GM12878 (cell line): ENCODE measurements around the gene RAB28. TPM values are rescaled to one million over a fixed set of nuclear protein-coding genes. Genes with fewer than 3 reads are reported as not detected.

Source experiments
- ATAC-seq: fragments of 200-7000 bp; cut with Tn5 transposase; 3 replicates; pipeline ENCODE4 v1.9.1; 2020; ENCODE audit warnings: mild to moderate bottlenecking, moderate library complexity
- BruUV-seq: library from RNA; stranded (reverse); fragments of 400-500 nt; replicated peaks from 2 replicates; lab custom pipeline; 2021; lab: Mats Ljungman, UMichigan
- CTCF ChIA-PET: fragments of 300-600 bp; sonication (Branson Sonifier 250); formaldehyde crosslinking; extraction: SDS; loops from one replicate; lab custom pipeline; 2021; ENCODE audit warnings: inconsistent platforms; lab: Yijun Ruan, JAX
- POLR2A ChIA-PET: fragments of 350-600 bp; formaldehyde crosslinking; extraction: SDS; loops from one replicate; lab custom pipeline; 2021; ENCODE audit warnings: inconsistent platforms; lab: Charles Lee
- RAD21 ChIA-PET: fragments of 300-600 bp; sonication (Branson Sonifier 250); formaldehyde crosslinking; loops from one replicate; lab custom pipeline; 2023; ENCODE audit warnings: antibody characterized with exemption; ENCODE audit not compliant: unreplicated experiment; lab: Charles Lee
- SMC1A ChIA-PET: fragments of 300-600 bp; sonication (Branson Sonifier 250); formaldehyde crosslinking; loops from one replicate; lab custom pipeline; 2023; ENCODE audit not compliant: unreplicated experiment, uncharacterized antibody; lab: Charles Lee
- DNase-seq: peaks from one replicate; pipeline ENCODE4 v3.0.0-alpha.2; 2011; ENCODE audit warnings: low read depth, low spot score
- FAIRE-seq: peaks from 3 replicates; lab custom pipeline; 2011; peaks lifted over from hg19 to GRCh38; lab: Jason Lieb, UNC
- H2AFZ ChIP-seq: 2 replicates; pipeline ENCODE4 v1.6.0; 2011; ENCODE audit warnings: low read depth, low read length, control low read depth; ENCODE audit not compliant: control insufficient read depth
- H3K27ac ChIP-seq: 2 replicates; pipeline ENCODE4 v1.5.1; 2011; ENCODE audit warnings: control low read depth; ENCODE audit not compliant: control insufficient read depth, insufficient read depth
- H3K27me3 ChIP-seq, 2 experiments: replicated peaks in 1 of 2; 2 replicates each; pipeline versions ENCODE4 v1.6.0 to v1.6.1; 2011; ENCODE audit warnings: low read length in 1 of 2; ENCODE audit not compliant: control insufficient read depth in 2 of 2, insufficient read depth in 2 of 2
- H3K36me3 ChIP-seq, 2 experiments: 2 replicates each; pipeline ENCODE4 v1.5.1; 2011; ENCODE audit warnings: low read length in 1 of 2; ENCODE audit not compliant: control insufficient read depth in 2 of 2, insufficient read depth in 2 of 2
- H3K4me1 ChIP-seq: 2 replicates; pipeline ENCODE4 v1.6.1; 2011; ENCODE audit warnings: mild to moderate bottlenecking, low read length, moderate library complexity, mixed read lengths; ENCODE audit not compliant: control insufficient read depth, insufficient read depth
- H3K4me2 ChIP-seq: 2 replicates; pipeline ENCODE4 v1.6.0; 2011; ENCODE audit warnings: control low read depth; ENCODE audit not compliant: control insufficient read depth, insufficient read depth
- H3K4me3 ChIP-seq: fragments of 200-600 bp; sonication (generic); 2 replicates; pipeline ENCODE4 v1.5.1; 2016
- H3K79me2 ChIP-seq: 2 replicates; pipeline ENCODE4 v1.6.0; 2011; ENCODE audit warnings: low read length; ENCODE audit not compliant: control insufficient read depth, insufficient read depth
- H3K9ac ChIP-seq: 2 replicates; pipeline ENCODE4 v1.8.0; 2011; ENCODE audit warnings: low read length, control low read depth, mixed read lengths; ENCODE audit not compliant: control insufficient read depth, insufficient read depth
- H3K9me3 ChIP-seq: replicated peaks from 3 replicates; pipeline ENCODE4 v1.5.1; 2011; ENCODE audit warnings: mild to moderate bottlenecking, low read length; ENCODE audit not compliant: control insufficient read depth, insufficient read depth
- H4K20me1 ChIP-seq: 2 replicates; pipeline ENCODE4 v1.6.0; 2011; ENCODE audit not compliant: control insufficient read depth, insufficient read depth
- CEBPB ChIP-seq, 2 experiments: fragments of 150-350 bp in 1 of 2; IDR thresholded peaks; 2 replicates each; pipeline ENCODE4 v1.6.1; 2012 to 2014; ENCODE audit warnings: low read depth in 2 of 2, low read length in 2 of 2, borderline replicate concordance in 1 of 2, inconsistent platforms in 1 of 2
- POLR2A ChIP-seq: IDR thresholded peaks from 2 replicates; pipeline ENCODE4 v1.6.1; 2011; ENCODE audit warnings: low read depth, mild to moderate bottlenecking, low read length
- POLR2AphosphoS2 ChIP-seq: IDR thresholded peaks from 2 replicates; pipeline ENCODE4 v1.6.1; 2011; ENCODE audit warnings: low read depth, mild to moderate bottlenecking, low read length, improper control_type of control experiment, moderate library complexity
- POU2F2 ChIP-seq: IDR thresholded peaks from 3 replicates; pipeline ENCODE4 v1.6.1; 2011; ENCODE audit warnings: low read depth, mild to moderate bottlenecking, low read length, borderline replicate concordance
- SRF ChIP-seq, 2 experiments: IDR thresholded peaks; 2 replicates each; pipeline ENCODE4 v1.6.1; 2011; ENCODE audit warnings: low read depth in 2 of 2, low read length in 2 of 2, mild to moderate bottlenecking in 1 of 2, moderate library complexity in 1 of 2
- ZBTB33 ChIP-seq: fragments of 450-650 bp; IDR thresholded peaks from 2 replicates; pipeline ENCODE4 v1.6.1; 2017; ENCODE audit warnings: mild to moderate bottlenecking
- ZBTB4 ChIP-seq: fragments of 450-650 bp; formaldehyde crosslinking; IDR thresholded peaks from 2 replicates; pipeline ENCODE4 v1.4.0; 2022; ENCODE audit warnings: mild to moderate bottlenecking, moderate library complexity
- WGBS: methylation state at CpG from one replicate; pipeline ENCODE4 v1.1.6; 2016; ENCODE audit warnings: low lambda C conversion rate; ENCODE audit not compliant: insufficient replicate concordance, insufficient coverage; ENCODE audit errors: missing lambda C conversion rate; 5-methylcytosine and 5-hydroxymethylcytosine counted together
- in situ Hi-C: fragments of 300-500 bp; cut with MboI; formaldehyde crosslinking; loops from 9 replicates; pipeline ENCODE4 v1.14.3; 2018; ENCODE audit warnings: mixed read lengths
- intact Hi-C: fragments of 100-400 bp; cut with micrococcal nuclease; formaldehyde crosslinking; loops from one replicate; pipeline ENCODE4 v1.14.2; 2022; ENCODE audit not compliant: unreplicated experiment
- polyA plus RNA-seq, 11 experiments: library from polyadenylated mRNA; depleted of rRNA in 4 of 11; unstranded in 6 of 11; stranded (reverse) in 5 of 11; fragments of >200 nt; fragmentation: Nextera tagmentation in 4 of 11; fragmentation: Illumina TruSeq in 1 of 11; extraction: Ambion mirVana in 4 of 11; extraction: Trizol in 1 of 11; gene quantifications; 1 replicate in 1 of 11; 2 replicates in 10 of 11; pipeline versions ENCODE4 v1.2.1 to v1.2.3, GENCODE V29; 2011 to 2016; ENCODE audit warnings: inconsistent platforms in 2 of 11, missing spikeins in 2 of 11, low read depth in 1 of 11
- total RNA-seq, 4 experiments: library from RNA; depleted of rRNA in 3 of 4; stranded (reverse); fragments of >200 nt in 3 of 4; fragmentation: Illumina TruSeq in 1 of 4; extraction: Trizol in 1 of 4; gene quantifications; 2 replicates each; pipeline versions ENCODE4 v1.2.1 to v1.2.3, GENCODE V29; 2013 to 2021

RAB28 gene
- total and polyA plus RNA-seq, 10 of the 15 experiments (the other 5 are each of a cell fraction or from before 2014, with no cell fraction given), result 5.8 to 29.3 (median 16.9) TPM

- no peak for FAIRE-seq
These were observed 120.0 kb downstream of the RAB28 start for GRCh38 chr4:13364172-13364571.

More at GRCh38 chr4:13364172-13364571, 120.0 kb downstream of the RAB28 start:
- TF ChIP-seq ZBTB4 (CRISPR knock-in tag) (no peak), ZBTB33 (no peak), POLR2AphosphoS2 (no peak), CEBPB (IDR thresholded peaks at IDR 0.05; ENCODE audit: borderline replicate concordance in 1 of 2, low read depth in 2 of 2, low read length in 2 of 2) (no peak), POU2F2 (no peak), SRF (IDR thresholded peaks at IDR 0.05; ENCODE audit: low read depth in 2 of 2, low read length in 2 of 2) (no peak), POLR2A (no peak)
- intact Hi-C loops, result no loop called here
- WGBS, result 100% methylated on average over 1 of the region's 1 CpG
- no peaks in the 10 kb centered on the region for H3K27me3 ChIP-seq
- H3K4me3 ChIP-seq, result no peak overlapping the region
- no peaks in the 10 kb centered on the region for H3K9me3 ChIP-seq
- SMC1A ChIA-PET, result no interaction called here
- H3K9ac ChIP-seq, result no peak overlapping the region
- in situ Hi-C loops, result no loop called here
- CTCF ChIA-PET, result no interaction called here
- no peaks in the 10 kb centered on the region for H3K79me2 ChIP-seq
- H3K36me3 ChIP-seq, result no peaks in the 10 kb centered on the region
- no peak overlapping the region for H2AFZ ChIP-seq
- no peak for ATAC-seq
- H3K27ac ChIP-seq, result no peak overlapping the region
- no peak for DNase-seq
- no peaks in the 10 kb centered on the region for H3K4me1 ChIP-seq
- RAD21 ChIA-PET, result no interaction called here
- BruUV-seq, result no TSS peak
- H3K4me2 ChIP-seq, result no peak overlapping the region
- no peaks in the 10 kb centered on the region for H4K20me1 ChIP-seq
- POLR2A ChIA-PET, result no interaction called here
